Neural progenitor cell (in vitro differentiated cells): ENCODE measurements around the gene ANKLE1. TPM values are rescaled to one million over a fixed set of nuclear protein-coding genes. Genes with fewer than 3 reads are reported as not detected.
A peak's percentile ranks its signal among the peaks of the same experiment; 100 is the strongest.

ENCODE experiments used
- DNase-seq: peaks from one replicate; pipeline ENCODE4 v3.0.0-alpha.2; 2016; ENCODE audit warnings: low spot score
- H2AFZ ChIP-seq: fragments of 200-600 bp; sonication (generic); replicated peaks from 2 replicates; pipeline ENCODE4 v1.6.1; 2016; ENCODE audit warnings: antibody characterized with exemption
- H3F3A ChIP-seq: fragments of 200-600 bp; sonication (generic); 2 replicates; pipeline ENCODE4 v1.6.1; 2016; ENCODE audit warnings: antibody characterized with exemption, low read depth
- H3K27ac ChIP-seq: fragments of 200-600 bp; sonication (generic); 2 replicates; pipeline ENCODE4 v1.5.1; 2016; ENCODE audit warnings: mild to moderate bottlenecking
- H3K27me3 ChIP-seq: fragments of 200-600 bp; sonication (generic); 2 replicates; pipeline ENCODE4 v1.6.1; 2016; ENCODE audit warnings: mild to moderate bottlenecking, moderate library complexity
- H3K36me3 ChIP-seq: fragments of 200-600 bp; sonication (generic); 2 replicates; pipeline ENCODE4 v1.5.1; 2016
- H3K4me1 ChIP-seq: fragments of 200-600 bp; sonication (generic); 2 replicates; pipeline ENCODE4 v1.6.1; 2016; ENCODE audit warnings: mixed run types
- H3K4me2 ChIP-seq: fragments of 200-600 bp; sonication (generic); 2 replicates; pipeline ENCODE4 v1.6.1; 2016
- H3K4me3 ChIP-seq: fragments of 200-600 bp; sonication (generic); 2 replicates; pipeline ENCODE4 v1.5.1; 2016
- H3K79me2 ChIP-seq: fragments of 200-600 bp; sonication (generic); 2 replicates; pipeline ENCODE4 v1.6.1; 2016; ENCODE audit warnings: low read depth
- H3K9ac ChIP-seq: fragments of 200-600 bp; sonication (generic); 2 replicates; pipeline ENCODE4 v1.6.1; 2016
- H3K9me3 ChIP-seq: fragments of 200-600 bp; sonication (generic); 2 replicates; pipeline ENCODE4 v1.5.1; 2016; ENCODE audit warnings: low read depth
- H4K20me1 ChIP-seq: fragments of 200-600 bp; sonication (generic); 2 replicates; pipeline ENCODE4 v1.6.1; 2016; ENCODE audit warnings: low read depth
- H3K27ac Mint-ChIP-seq: 3 replicates; pipeline ENCODE4 v1.8.0; 2021; ENCODE audit warnings: mixed read lengths
- H3K27me3 Mint-ChIP-seq: 2 replicates; pipeline ENCODE4 v1.8.0; 2022; ENCODE audit warnings: low read depth, mild to moderate bottlenecking, inconsistent platforms, moderate library complexity, mixed read lengths; ENCODE audit not compliant: insufficient read depth
- H3K36me3 Mint-ChIP-seq: 3 replicates; pipeline ENCODE4 v1.8.0; 2021; ENCODE audit warnings: mixed read lengths
- H3K4me1 Mint-ChIP-seq: 3 replicates; pipeline ENCODE4 v1.8.0; 2021; ENCODE audit warnings: mixed read lengths
- H3K4me3 Mint-ChIP-seq: 3 replicates; pipeline ENCODE4 v1.8.0; 2021; ENCODE audit warnings: mild to moderate bottlenecking, moderate library complexity, mixed read lengths
- H3K9me3 Mint-ChIP-seq: 3 replicates; pipeline ENCODE4 v1.8.0; 2020; ENCODE audit warnings: mixed read lengths
- EZH2 ChIP-seq: fragments of 200-600 bp; sonication (generic); IDR thresholded peaks from 2 replicates; pipeline ENCODE4 v1.6.1; 2017; ENCODE audit warnings: antibody characterized with exemption, mild to moderate bottlenecking, moderate library complexity
- EZH2phosphoT487 ChIP-seq: fragments of 200-600 bp; sonication (generic); IDR thresholded peaks from 2 replicates; pipeline ENCODE4 v1.6.1; 2017; ENCODE audit warnings: antibody characterized with exemption
- total RNA-seq: library from RNA; depleted of rRNA; stranded (reverse); fragments of >200 nt; gene quantifications from 2 replicates; pipeline ENCODE4 v1.2.3, GENCODE V29; 2015; ENCODE audit warnings: low replicate concordance
- TF ChIP-seq, protein P1 (sequence below): fragments of 200-600 bp; sonication (generic); IDR thresholded peaks from 2 replicates; pipeline ENCODE4 v1.5.1; 2017; ENCODE audit warnings: antibody characterized with exemption, mild to moderate bottlenecking

Gene ANKLE1
- total RNA-seq, 1 donor from 2014 or later: 2.3 TPM

DNA sequence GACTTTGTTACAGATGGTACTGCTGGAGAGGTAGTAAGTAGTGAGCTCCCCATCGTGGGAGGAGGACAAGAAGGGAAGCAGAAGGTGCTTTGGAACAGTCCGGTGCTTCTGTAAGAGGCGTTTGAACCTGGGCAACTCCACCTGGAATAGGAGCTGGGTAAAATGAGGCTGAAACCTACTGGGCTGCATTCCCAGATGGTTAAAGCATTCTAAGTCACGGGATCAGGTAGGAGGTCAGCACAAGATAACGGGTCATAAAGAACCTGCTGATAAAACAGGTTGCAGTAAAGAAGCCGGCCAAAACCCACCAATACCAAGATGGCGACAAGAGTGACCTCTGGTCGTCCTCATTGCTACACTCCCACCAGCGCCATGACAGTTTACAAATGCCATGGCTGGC lies 5.1 kb downstream of the ANKLE1 start:
- TF ChIP-seq EZH2 (no peak), EZH2phosphoT487 (no peak)
- TF ChIP-seq, protein P1, sequence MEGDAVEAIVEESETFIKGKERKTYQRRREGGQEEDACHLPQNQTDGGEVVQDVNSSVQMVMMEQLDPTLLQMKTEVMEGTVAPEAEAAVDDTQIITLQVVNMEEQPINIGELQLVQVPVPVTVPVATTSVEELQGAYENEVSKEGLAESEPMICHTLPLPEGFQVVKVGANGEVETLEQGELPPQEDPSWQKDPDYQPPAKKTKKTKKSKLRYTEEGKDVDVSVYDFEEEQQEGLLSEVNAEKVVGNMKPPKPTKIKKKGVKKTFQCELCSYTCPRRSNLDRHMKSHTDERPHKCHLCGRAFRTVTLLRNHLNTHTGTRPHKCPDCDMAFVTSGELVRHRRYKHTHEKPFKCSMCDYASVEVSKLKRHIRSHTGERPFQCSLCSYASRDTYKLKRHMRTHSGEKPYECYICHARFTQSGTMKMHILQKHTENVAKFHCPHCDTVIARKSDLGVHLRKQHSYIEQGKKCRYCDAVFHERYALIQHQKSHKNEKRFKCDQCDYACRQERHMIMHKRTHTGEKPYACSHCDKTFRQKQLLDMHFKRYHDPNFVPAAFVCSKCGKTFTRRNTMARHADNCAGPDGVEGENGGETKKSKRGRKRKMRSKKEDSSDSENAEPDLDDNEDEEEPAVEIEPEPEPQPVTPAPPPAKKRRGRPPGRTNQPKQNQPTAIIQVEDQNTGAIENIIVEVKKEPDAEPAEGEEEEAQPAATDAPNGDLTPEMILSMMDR: no peak
- Histone ChIP-seq H3K36me3 (no peaks in the 10 kb centered on the region), H2AFZ (no peak overlapping the region), H3F3A (peaks cover 30% of the 10 kb centered on the region), H3K27ac (no peak overlapping the region), H3K9me3 (no peaks in the 10 kb centered on the region), H4K20me1 (no peaks in the 10 kb centered on the region), H3K9ac (no peak overlapping the region), H3K4me3 (no peak overlapping the region), H3K27me3 (peaks cover 9% of the 10 kb centered on the region), H3K4me2 (no peak overlapping the region), H3K79me2 (no peaks in the 10 kb centered on the region), H3K4me1 (no peaks in the 10 kb centered on the region)
- no peak overlapping the region for H3K27ac Mint-ChIP-seq
- DNase-seq: no peak
- H3K4me3 Mint-ChIP-seq: no peak overlapping the region
- peaks cover 5% of the 10 kb centered on the region for H3K27me3 Mint-ChIP-seq
- H3K36me3 Mint-ChIP-seq: peaks cover under 1% of the 10 kb centered on the region
- H3K9me3 Mint-ChIP-seq: no peaks in the 10 kb centered on the region
- peaks cover 5% of the 10 kb centered on the region for H3K4me1 Mint-ChIP-seq

DNA sequence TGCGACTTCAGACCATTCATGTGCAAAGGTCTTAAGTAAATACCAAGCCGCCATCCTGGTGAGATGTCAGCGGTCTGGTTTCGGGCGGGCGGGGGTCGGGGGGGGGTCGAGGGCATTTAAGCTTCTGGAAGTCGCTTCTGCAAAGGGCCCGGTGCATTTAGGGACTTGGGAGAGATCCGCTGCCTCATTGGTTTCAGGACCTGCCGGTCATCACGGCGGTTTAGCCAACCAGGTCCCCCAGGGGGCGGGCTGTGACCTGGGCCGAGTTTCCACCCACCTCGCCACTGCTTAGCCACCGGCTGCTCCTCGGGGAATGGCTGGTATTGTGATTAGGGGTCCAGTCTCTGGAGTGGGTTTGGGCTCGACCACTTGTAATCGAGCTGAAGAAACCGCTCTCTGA lies 7.8 kb downstream of the ANKLE1 start:
- H3K27ac ChIP-seq: no peak overlapping the region
- H3K4me1 Mint-ChIP-seq: peaks cover 3% of the 10 kb centered on the region
- peaks cover 3% of the 10 kb centered on the region for H3K36me3 Mint-ChIP-seq
- no peaks in the 10 kb centered on the region for H3K9me3 ChIP-seq
- peaks cover 5% of the 10 kb centered on the region for H3K27me3 Mint-ChIP-seq
- peaks cover 3% of the 10 kb centered on the region for H3K4me1 ChIP-seq
- no peaks in the 10 kb centered on the region for H4K20me1 ChIP-seq
- H3K4me2 ChIP-seq: peak overlapping the region; percentile 63
- no peaks in the 10 kb centered on the region for H3K36me3 ChIP-seq
- H3K27ac Mint-ChIP-seq: no peak overlapping the region
- peak; percentile 92 for DNase-seq
- no peak for TF ChIP-seq EZH2
- no peak for TF ChIP-seq EZH2phosphoT487
- TF ChIP-seq, protein P1: no peak
- no peaks in the 10 kb centered on the region for H3K79me2 ChIP-seq
- H3K9me3 Mint-ChIP-seq: no peaks in the 10 kb centered on the region
- peak overlapping the region; percentile 27 for H2AFZ ChIP-seq
- H3K27me3 ChIP-seq: no peaks in the 10 kb centered on the region
- H3F3A ChIP-seq: peaks cover 48% of the 10 kb centered on the region
- H3K4me3 ChIP-seq: peak overlapping the region; percentile 23
- H3K4me3 Mint-ChIP-seq: peak overlapping the region; percentile 68
- H3K9ac ChIP-seq: no peak overlapping the region

DNA sequence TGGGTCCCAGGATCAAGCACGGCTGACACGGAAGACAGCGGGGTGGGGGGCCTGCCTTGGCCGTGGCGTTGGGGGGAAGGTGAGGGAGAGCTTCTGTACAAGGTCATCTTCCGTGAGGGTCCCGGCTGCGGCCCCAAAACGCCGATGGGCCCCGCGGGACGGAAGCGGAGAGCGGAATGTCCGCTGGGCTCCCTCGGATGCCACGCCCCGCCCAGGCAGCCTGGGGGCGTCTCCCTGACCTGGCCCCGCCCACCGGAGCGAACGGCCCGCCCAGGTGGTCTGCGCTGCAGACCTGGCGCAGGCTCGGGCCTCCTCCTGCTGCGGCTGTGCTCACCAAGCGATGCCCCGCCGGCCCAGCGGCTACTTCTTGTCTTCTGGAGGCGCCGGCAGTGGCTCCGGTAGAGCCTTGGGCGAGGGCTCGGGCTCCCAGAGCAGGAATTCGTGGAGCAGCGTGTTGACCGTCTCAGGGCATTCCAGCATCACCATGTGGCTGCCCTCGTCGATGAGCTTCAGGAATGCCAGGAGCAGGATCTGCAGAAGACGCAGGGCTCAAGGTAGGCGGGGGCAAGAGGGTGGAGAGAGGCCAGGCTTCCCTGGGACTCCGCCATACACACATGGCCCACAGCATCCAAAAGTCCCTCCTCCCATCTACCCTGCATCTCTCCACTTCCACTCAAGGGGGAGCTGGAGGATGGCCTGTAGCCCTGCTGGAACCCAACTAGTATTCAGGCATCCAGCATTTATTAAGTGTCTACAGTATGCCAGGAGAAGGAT lies 10.8 kb downstream of the ANKLE1 start:
- Mint-ChIP-seq H3K4me3 (peak overlapping the region; percentile 85), H3K27ac (no peak overlapping the region), H3K36me3 (peaks cover 13% of the 10 kb centered on the region), H3K9me3 (no peaks in the 10 kb centered on the region), H3K27me3 (peaks cover 5% of the 10 kb centered on the region), H3K4me1 (peaks cover 3% of the 10 kb centered on the region)
- peak; percentile 92 for DNase-seq
- Histone ChIP-seq H3K4me1 (peaks cover 3% of the 10 kb centered on the region), H2AFZ (peak overlapping the region; percentile 58), H3K9ac (no peak overlapping the region), H3K79me2 (no peaks in the 10 kb centered on the region), H3K4me2 (peak overlapping the region; percentile 79), H3K9me3 (no peaks in the 10 kb centered on the region), H4K20me1 (no peaks in the 10 kb centered on the region), H3F3A (peaks cover 48% of the 10 kb centered on the region), H3K27me3 (no peaks in the 10 kb centered on the region), H3K36me3 (no peaks in the 10 kb centered on the region), H3K4me3 (peak overlapping the region; percentile 49), H3K27ac (peak overlapping the region; percentile 75)
- TF ChIP-seq EZH2 (no peak), EZH2phosphoT487 (no peak)
- TF ChIP-seq, protein P1: peak; percentile 57
